GM12874 (cell line): ENCODE measurements around the gene MAGI1.

ENCODE experiments used
- TF ChIP-seq, protein P1 (sequence below): IDR thresholded peaks from 2 replicates; pipeline ENCODE4 v1.5.1; 2011; ENCODE audit warnings: low read depth, mild to moderate bottlenecking, control low read depth, low read length, moderate library complexity; ENCODE audit not compliant: insufficient read depth

MAGI1 gene

DNA sequence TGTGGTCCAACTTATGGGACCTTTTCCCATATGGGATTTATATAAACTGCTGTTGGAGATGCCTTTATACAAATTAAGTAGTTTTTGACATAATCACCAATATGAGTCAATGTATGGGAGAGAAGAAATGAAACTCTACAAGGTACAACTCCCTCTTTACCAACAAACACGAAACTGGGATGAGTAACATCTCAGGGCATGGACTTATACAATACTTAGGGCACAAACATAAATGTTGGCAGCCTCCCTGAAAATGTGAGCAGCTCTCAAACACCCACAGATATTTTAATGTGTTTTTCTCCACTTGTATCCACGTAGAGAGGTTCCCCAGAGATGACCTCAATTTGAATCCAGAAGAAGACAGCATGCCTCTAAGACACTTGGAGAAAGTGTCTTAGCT is 161.6 kb downstream of the MAGI1 start:
- TF ChIP-seq, protein P1, sequence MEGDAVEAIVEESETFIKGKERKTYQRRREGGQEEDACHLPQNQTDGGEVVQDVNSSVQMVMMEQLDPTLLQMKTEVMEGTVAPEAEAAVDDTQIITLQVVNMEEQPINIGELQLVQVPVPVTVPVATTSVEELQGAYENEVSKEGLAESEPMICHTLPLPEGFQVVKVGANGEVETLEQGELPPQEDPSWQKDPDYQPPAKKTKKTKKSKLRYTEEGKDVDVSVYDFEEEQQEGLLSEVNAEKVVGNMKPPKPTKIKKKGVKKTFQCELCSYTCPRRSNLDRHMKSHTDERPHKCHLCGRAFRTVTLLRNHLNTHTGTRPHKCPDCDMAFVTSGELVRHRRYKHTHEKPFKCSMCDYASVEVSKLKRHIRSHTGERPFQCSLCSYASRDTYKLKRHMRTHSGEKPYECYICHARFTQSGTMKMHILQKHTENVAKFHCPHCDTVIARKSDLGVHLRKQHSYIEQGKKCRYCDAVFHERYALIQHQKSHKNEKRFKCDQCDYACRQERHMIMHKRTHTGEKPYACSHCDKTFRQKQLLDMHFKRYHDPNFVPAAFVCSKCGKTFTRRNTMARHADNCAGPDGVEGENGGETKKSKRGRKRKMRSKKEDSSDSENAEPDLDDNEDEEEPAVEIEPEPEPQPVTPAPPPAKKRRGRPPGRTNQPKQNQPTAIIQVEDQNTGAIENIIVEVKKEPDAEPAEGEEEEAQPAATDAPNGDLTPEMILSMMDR = no peak

DNA sequence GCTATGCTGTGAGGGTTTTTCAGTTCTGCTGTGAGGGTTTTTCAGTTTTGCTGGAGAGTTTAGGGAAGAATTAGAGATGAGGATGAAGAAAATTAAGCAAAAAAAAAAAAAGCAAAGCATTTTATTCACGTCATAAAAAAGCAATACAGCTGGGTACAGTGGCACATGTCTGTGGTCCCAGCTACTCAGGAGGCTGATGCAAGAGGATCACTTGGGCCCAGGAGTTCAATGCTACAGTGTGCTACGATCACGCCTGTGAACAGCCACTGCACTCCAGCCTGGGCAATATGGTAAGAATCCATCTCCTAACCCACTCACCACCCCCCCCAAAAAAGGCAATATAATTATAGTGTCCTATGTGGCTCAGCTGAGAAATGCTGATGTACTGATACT is 162.7 kb downstream of the MAGI1 start:
- TF ChIP-seq, protein P1 = no peak

DNA sequence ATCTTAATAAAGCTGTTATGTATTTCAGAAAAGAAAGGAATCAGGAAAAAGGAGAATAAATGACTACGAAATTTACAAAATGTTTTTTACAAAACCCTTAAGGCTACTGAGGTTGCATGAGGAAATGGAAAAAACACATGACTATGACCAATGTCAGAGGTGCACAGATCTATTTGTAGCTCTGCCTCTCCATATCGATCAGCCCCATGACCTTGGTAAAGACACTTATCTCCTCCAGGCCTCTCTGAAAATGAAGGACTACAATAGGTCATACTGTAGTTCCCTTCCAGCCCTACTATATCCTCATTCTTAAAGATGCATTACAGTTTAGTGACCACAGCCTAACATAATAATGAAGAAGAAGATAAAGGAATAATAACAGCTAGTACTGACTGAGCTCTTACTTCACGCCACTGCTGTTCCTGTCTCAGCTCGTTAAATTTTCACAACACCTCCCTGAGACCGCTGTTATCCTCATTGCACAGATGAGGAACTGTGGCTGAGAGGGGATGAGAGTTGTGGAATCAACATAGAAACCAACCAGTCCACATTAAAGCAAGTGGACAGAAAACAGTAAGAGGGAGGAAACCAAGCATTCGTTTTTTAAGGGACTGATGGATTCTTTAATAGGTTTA is 163.2 kb downstream of the MAGI1 start:
- TF ChIP-seq, protein P1 = no peak

DNA sequence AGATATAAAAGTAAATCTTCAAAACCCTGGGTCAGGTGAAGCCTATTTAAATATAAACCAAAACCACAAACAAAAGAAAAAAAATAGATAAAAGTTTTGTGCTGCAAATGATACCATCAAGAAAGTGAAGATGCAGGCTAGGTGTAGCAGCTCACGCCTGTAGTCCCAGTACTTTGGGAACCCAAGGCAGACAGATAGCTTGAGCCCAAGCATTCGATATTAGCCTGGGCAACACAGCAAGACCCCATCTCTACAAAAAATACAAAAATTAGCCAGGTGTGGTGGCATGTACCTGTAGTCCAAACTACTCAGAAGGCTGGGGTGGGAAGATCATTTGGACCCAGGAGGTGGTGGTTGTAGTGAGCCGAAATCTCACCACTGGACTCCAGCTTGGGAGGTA is 164.8 kb downstream of the MAGI1 start:
- TF ChIP-seq, protein P1 = no peak

DNA sequence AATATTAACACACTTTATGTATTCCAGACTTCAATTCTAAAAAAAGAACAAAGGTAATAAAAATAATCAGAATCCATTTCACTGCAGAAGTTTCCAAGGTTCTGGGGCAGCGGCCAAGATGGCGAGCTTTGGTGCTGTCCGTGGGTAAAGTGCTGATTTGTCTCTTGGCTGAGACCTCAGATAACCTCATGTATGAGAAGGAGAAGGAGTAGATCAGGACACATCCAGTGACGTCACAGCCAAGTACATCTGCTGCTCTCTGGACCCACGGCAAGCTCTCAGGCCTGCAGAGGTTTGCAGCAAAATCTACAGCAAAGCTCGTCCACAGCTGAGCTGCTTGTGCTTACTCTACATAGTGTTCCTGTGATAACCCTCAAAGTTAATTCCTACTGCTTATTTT is 165.7 kb downstream of the MAGI1 start:
- TF ChIP-seq, protein P1 = no peak

DNA sequence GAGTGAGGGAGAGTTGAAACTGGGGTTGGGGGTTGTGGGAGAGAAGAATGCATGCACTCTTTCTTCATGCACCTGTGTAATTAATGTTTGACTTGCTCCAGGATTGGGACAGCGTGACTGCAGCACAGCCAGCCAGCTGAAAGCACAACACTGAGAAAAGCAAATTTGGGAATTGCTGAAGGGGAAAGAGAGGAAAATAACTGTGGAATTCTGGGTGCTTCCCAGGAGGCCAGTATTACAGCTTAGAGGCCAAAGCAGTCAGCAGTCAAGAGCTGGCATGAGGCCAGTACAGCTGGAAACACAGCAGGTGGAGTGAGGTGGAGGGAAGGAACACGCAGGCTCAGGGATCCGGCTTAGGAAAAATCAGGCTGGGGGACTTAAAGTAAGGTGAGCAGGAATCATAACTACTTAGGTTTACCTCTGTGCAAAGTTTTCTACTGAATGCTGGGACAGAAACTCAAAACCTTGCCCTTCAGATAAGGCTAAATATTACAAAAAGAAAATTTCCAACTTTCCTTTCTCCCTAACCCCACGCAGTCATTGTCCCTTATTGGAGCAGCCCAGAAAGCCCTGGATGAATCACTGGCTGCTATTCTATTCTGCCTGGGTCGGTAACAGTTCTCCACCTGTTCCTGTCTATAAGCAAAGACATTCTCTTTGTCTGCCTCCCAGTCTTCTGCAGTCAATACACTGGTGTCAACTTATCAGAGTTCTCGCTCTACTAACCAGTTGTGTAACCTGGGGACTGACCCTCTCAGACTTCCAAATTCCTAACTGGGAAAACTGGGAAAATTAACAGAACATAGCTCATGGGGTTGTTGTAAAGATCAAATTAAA is 167.2 kb downstream of the MAGI1 start:
- TF ChIP-seq, protein P1 = no peak

DNA sequence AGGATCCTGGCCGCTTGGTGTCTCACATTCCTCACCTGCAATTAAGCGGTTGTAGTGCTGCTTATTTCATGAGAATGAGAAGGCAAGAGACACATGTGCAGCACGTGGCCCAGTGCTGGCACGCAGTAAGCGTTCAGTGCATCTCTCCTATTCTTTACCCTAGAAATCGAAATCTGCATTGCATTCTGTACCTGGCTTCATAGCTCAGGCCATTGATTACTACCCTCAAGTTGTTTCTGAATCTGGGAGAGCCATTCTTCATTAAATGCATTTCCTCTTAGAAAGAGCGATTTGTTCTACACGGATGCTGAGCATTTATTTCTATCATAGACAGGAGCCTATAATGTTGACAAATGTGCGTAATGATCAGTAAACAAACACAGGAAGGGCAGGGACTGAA is 168.9 kb downstream of the MAGI1 start:
- TF ChIP-seq, protein P1 = no peak
